Calu3 (cell line): Measurements from ENCODE around the gene PHIP. TPM values are rescaled to one million over a fixed set of nuclear protein-coding genes. Genes with fewer than 3 reads are reported as not detected.

Experiments used
- BruUV-seq: library from RNA; stranded (reverse); fragments of 400-500 nt; replicated peaks from 2 replicates; lab custom pipeline; 2021; lab: Mats Ljungman, UMichigan
- CTCF ChIA-PET: fragments of 300-600 bp; sonication (Branson Sonifier 250); formaldehyde crosslinking; loops from one replicate; lab custom pipeline; 2022; ENCODE audit warnings: antibody characterized with exemption; lab: Charles Lee
- DNase-seq: peaks from one replicate; pipeline ENCODE4 v3.0.0; 2022
- H3K27ac Mint-ChIP-seq: one replicate; pipeline ENCODE4 v1.8.0; 2022; ENCODE audit warnings: mixed read lengths; ENCODE audit not compliant: unreplicated experiment
- H3K27me3 Mint-ChIP-seq: one replicate; pipeline ENCODE4 v1.8.0; 2022; ENCODE audit warnings: mixed read lengths; ENCODE audit not compliant: unreplicated experiment
- H3K36me3 Mint-ChIP-seq: one replicate; pipeline ENCODE4 v1.8.0; 2022; ENCODE audit warnings: mild to moderate bottlenecking, moderate library complexity, mixed read lengths; ENCODE audit not compliant: insufficient read depth, unreplicated experiment
- H3K4me1 Mint-ChIP-seq: one replicate; pipeline ENCODE4 v1.8.0; 2022; ENCODE audit warnings: mild to moderate bottlenecking, low read depth, mixed read lengths; ENCODE audit not compliant: unreplicated experiment
- H3K4me3 Mint-ChIP-seq: one replicate; pipeline ENCODE4 v1.8.0; 2022; ENCODE audit warnings: mild to moderate bottlenecking, low read depth, moderate library complexity, mixed read lengths; ENCODE audit not compliant: unreplicated experiment
- H3K9me3 Mint-ChIP-seq: one replicate; pipeline ENCODE4 v1.8.0; 2022; ENCODE audit warnings: low read depth, mixed read lengths; ENCODE audit not compliant: unreplicated experiment
- CTCF ChIP-seq: fragments of 200-600 bp; IDR thresholded peaks from one replicate; pipeline ENCODE4 v1.8.0; 2022; ENCODE audit warnings: antibody characterized with exemption; ENCODE audit not compliant: unreplicated experiment
- intact Hi-C: fragments of 100-400 bp; cut with micrococcal nuclease; formaldehyde crosslinking; loops from one replicate; pipeline ENCODE4 v1.10.0; 2022; ENCODE audit not compliant: unreplicated experiment
- total RNA-seq: library from RNA; stranded (reverse); gene quantifications from 2 replicates; pipeline ENCODE4 v1.2.3, GENCODE V29; 2022

PHIP gene
- total RNA-seq, 1 experiment from 2014 or later = 50.8 TPM

GRCh38 chr6:79028641-79029314 lies 49.3 kb downstream of the PHIP start:
- H3K36me3 Mint-ChIP-seq = peaks cover 7% of the 10 kb centered on the region
- no peaks in the 10 kb centered on the region for H3K27me3 Mint-ChIP-seq
- CTCF ChIA-PET = no interaction called here

DNA sequence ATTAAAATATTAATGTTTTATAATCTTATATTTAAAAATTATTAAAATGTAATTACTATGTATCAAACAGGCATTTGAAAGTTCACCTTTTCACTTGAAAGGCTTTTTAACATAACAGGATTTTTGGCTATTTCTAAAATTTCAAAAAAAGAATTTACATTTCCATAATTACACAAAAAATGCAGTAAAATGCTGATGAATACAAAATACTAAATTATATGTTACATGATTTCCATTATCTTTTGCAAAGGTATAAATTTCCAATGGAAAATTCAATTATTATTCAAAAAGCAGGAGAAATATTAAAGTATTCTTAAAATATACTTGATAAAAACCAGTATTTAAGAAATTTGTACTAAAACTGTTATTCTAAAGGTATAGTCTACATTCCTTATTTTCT lies 66.1 kb downstream of the PHIP start:
- H3K27me3 Mint-ChIP-seq = no peaks in the 10 kb centered on the region
- no peak for TF ChIP-seq CTCF
- CTCF ChIA-PET = no interaction called here
- no peak overlapping the region for H3K27ac Mint-ChIP-seq
- H3K4me3 Mint-ChIP-seq = no peak overlapping the region
- intact Hi-C loops = loop anchor here (5.0 kb wide), 1 partner anchor 35 kb away; no protein-coding TSS in a partner anchor
- peaks cover 11% of the 10 kb centered on the region for H3K36me3 Mint-ChIP-seq
- no peaks in the 10 kb centered on the region for H3K4me1 Mint-ChIP-seq
- DNase-seq = no peak
- BruUV-seq = no TSS peak
- H3K9me3 Mint-ChIP-seq = no peaks in the 10 kb centered on the region

More at GRCh38 chr6:79028641-79029314, 49.3 kb downstream of the PHIP start:
- H3K4me3 Mint-ChIP-seq = no peak overlapping the region
- DNase-seq = no peak
- TF ChIP-seq CTCF = no peak
- intact Hi-C loops = no loop called here
- BruUV-seq = no TSS peak
- H3K4me1 Mint-ChIP-seq = peaks cover 25% of the 10 kb centered on the region
- no peak overlapping the region for H3K27ac Mint-ChIP-seq
- no peaks in the 10 kb centered on the region for H3K9me3 Mint-ChIP-seq

GRCh38 chr6:79010422-79010821 lies 67.6 kb downstream of the PHIP start:
- Mint-ChIP-seq H3K27ac (no peak overlapping the region), H3K9me3 (no peaks in the 10 kb centered on the region), H3K4me3 (no peak overlapping the region), H3K4me1 (no peaks in the 10 kb centered on the region), H3K27me3 (no peaks in the 10 kb centered on the region), H3K36me3 (no peaks in the 10 kb centered on the region)
- BruUV-seq = no TSS peak
- TF ChIP-seq CTCF = no peak
- intact Hi-C loops = loop anchor here (5.0 kb wide), 1 partner anchor 37 kb away; no protein-coding TSS in a partner anchor
- no peak for DNase-seq
- CTCF ChIA-PET = no interaction called here

- H3K9me3 Mint-ChIP-seq = no peaks in the 10 kb centered on the region
- H3K4me3 Mint-ChIP-seq = no peak overlapping the region
- intact Hi-C loops = loop anchor here (5.0 kb wide), 1 partner anchor 37 kb away; no protein-coding TSS in a partner anchor
- no TSS peak for BruUV-seq
- no peaks in the 10 kb centered on the region for H3K36me3 Mint-ChIP-seq
- CTCF ChIA-PET = no interaction called here
- no peaks in the 10 kb centered on the region for H3K27me3 Mint-ChIP-seq
- H3K4me1 Mint-ChIP-seq = no peaks in the 10 kb centered on the region
- no peak for TF ChIP-seq CTCF
- no peak for DNase-seq
- no peak overlapping the region for H3K27ac Mint-ChIP-seq
Measured at GRCh38 chr6:79009819-79010218, 68.2 kb downstream of the PHIP start.
